GM23248 (cell line): ENCODE measurements around the gene GSDMA. TPM values are rescaled to one million over a fixed set of nuclear protein-coding genes. Genes with fewer than 3 reads are reported as not detected.
"Not testable (repeated sequence)": the region's sequence is repeated elsewhere in the genome, so short reads cannot be mapped to it uniquely, and the experiment has no call there.

ENCODE experiments used
- DNase-seq: peaks from one replicate; pipeline ENCODE4 v3.0.0-alpha.2; 2015
- H2AFZ ChIP-seq: fragments of 200-600 bp; sonication (generic); 2 replicates; pipeline ENCODE4 v1.6.1; 2016; ENCODE audit warnings: antibody characterized with exemption
- H3F3A ChIP-seq: fragments of 200-600 bp; sonication (generic); 2 replicates; pipeline ENCODE4 v1.6.1; 2016; ENCODE audit warnings: mild to moderate bottlenecking, antibody characterized with exemption, mixed run types; ENCODE audit not compliant: insufficient read depth
- H3K27ac ChIP-seq: fragments of 200-600 bp; sonication (generic); 2 replicates; pipeline ENCODE4 v1.5.1; 2016; ENCODE audit warnings: mild to moderate bottlenecking
- H3K27me3 ChIP-seq: fragments of 200-600 bp; sonication (generic); replicated peaks from 2 replicates; pipeline ENCODE4 v1.6.1; 2016; ENCODE audit warnings: mild to moderate bottlenecking; ENCODE audit not compliant: insufficient read depth
- H3K36me3 ChIP-seq: fragments of 200-600 bp; sonication (generic); 2 replicates; pipeline ENCODE4 v1.6.1; 2016; ENCODE audit warnings: low read depth, mild to moderate bottlenecking
- H3K4me1 ChIP-seq: fragments of 200-600 bp; sonication (generic); 2 replicates; pipeline ENCODE4 v1.6.1; 2016; ENCODE audit warnings: mild to moderate bottlenecking; ENCODE audit not compliant: insufficient read depth
- H3K4me2 ChIP-seq: fragments of 200-600 bp; sonication (generic); one replicate; pipeline ENCODE4 v1.6.1; 2016; ENCODE audit warnings: mild to moderate bottlenecking; ENCODE audit not compliant: unreplicated experiment
- H3K4me3 ChIP-seq: fragments of 200-600 bp; sonication (generic); 2 replicates; pipeline ENCODE4 v1.5.1; 2016; ENCODE audit warnings: mild to moderate bottlenecking
- H3K79me2 ChIP-seq: fragments of 200-600 bp; sonication (generic); 2 replicates; pipeline ENCODE4 v1.6.1; 2016; ENCODE audit warnings: mild to moderate bottlenecking; ENCODE audit not compliant: insufficient read depth
- H3K9ac ChIP-seq: fragments of 200-600 bp; sonication (generic); 2 replicates; pipeline ENCODE4 v1.6.1; 2016; ENCODE audit warnings: mild to moderate bottlenecking
- H3K9me2 ChIP-seq: fragments of 200-600 bp; sonication (generic); 2 replicates; pipeline ENCODE4 v1.6.1; 2016; ENCODE audit warnings: mixed run types, mild to moderate bottlenecking, moderate library complexity; ENCODE audit not compliant: insufficient read depth
- H3K9me3 ChIP-seq: fragments of 200-600 bp; sonication (generic); one replicate; pipeline ENCODE4 v1.6.1; 2017; ENCODE audit warnings: low read depth
- H4K20me1 ChIP-seq: fragments of 200-600 bp; sonication (generic); 2 replicates; pipeline ENCODE4 v1.6.0; 2016; ENCODE audit not compliant: insufficient read depth
- EZH2 ChIP-seq: fragments of 200-600 bp; sonication (generic); IDR thresholded peaks from 2 replicates; pipeline ENCODE4 v1.6.1; 2018; ENCODE audit warnings: antibody characterized with exemption, mild to moderate bottlenecking; ENCODE audit not compliant: insufficient read depth, poor library complexity, severe bottlenecking
- EZH2phosphoT487 ChIP-seq: fragments of 200-600 bp; sonication (generic); IDR thresholded peaks from 2 replicates; pipeline ENCODE4 v1.6.1; 2018; ENCODE audit warnings: antibody characterized with exemption, moderate library complexity, mild to moderate bottlenecking, low read depth; ENCODE audit not compliant: insufficient read depth
- WGBS, 2 experiments: methylation state at CpG; one replicate each; pipeline ENCODE4 v1.1.6; 2015 to 2017; ENCODE audit warnings: low lambda C conversion rate in 2 of 2, low coverage in 1 of 2; ENCODE audit errors: missing lambda C conversion rate in 2 of 2; 5-methylcytosine and 5-hydroxymethylcytosine counted together
- in situ Hi-C: fragments of 300-500 bp; cut with MboI; formaldehyde crosslinking; loops from 2 replicates; pipeline ENCODE4 v1.15.0; 2020
- polyA plus RNA-seq: library from polyadenylated mRNA; unstranded; fragments of >200 nt; fragmentation: Nextera tagmentation; extraction: Ambion mirVana; gene quantifications from 2 replicates; pipeline ENCODE4 v1.2.1, GENCODE V29; 2016
- total RNA-seq: library from RNA; depleted of rRNA; stranded (reverse); fragments of >200 nt; shearing (Covaris generic); gene quantifications from 2 replicates; pipeline ENCODE4 v1.2.3, GENCODE V29; 2014

The GSDMA gene
- total and polyA plus RNA-seq, 2 experiments from 2014 or later: 0.21 TPM; not detected in 1

- Histone ChIP-seq H3K79me2 (no peaks in the 10 kb centered on the region), H3K27ac (no peak overlapping the region), H4K20me1 (no peaks in the 10 kb centered on the region), H2AFZ (no peak overlapping the region), H3K27me3 (no peaks in the 10 kb centered on the region), H3K36me3 (no peaks in the 10 kb centered on the region), H3F3A (peaks cover 5% of the 10 kb centered on the region; the same call in 1 of the 2 replicates), H3K4me2 (no peak overlapping the region), H3K9ac (no peak overlapping the region), H3K9me2 (no peaks in the 10 kb centered on the region), H3K4me1 (no peaks in the 10 kb centered on the region), H3K9me3 (no peaks in the 10 kb centered on the region), H3K4me3 (no peak overlapping the region)
- 82 to 83% methylated on average over 9 of the region's 9 CpGs for WGBS, 2 experiments
- TF ChIP-seq EZH2: no peak
- TF ChIP-seq EZH2phosphoT487: no peak
- no peak for DNase-seq
- in situ Hi-C loops: no loop called here
Observed at GRCh38 chr17:40004072-40004471, 41.3 kb downstream of the GSDMA start.

GRCh38 chr17:40004712-40005111, 41.9 kb downstream of the GSDMA start:
- Histone ChIP-seq H3K79me2 (no peaks in the 10 kb centered on the region), H3K36me3 (no peaks in the 10 kb centered on the region), H3F3A (peaks cover 5% of the 10 kb centered on the region; the same call in 1 of the 2 replicates), H4K20me1 (no peaks in the 10 kb centered on the region), H3K9ac (no peak overlapping the region), H3K27me3 (no peaks in the 10 kb centered on the region), H2AFZ (no peak overlapping the region), H3K4me1 (no peaks in the 10 kb centered on the region), H3K9me3 (no peaks in the 10 kb centered on the region), H3K4me3 (no peak overlapping the region), H3K9me2 (no peaks in the 10 kb centered on the region), H3K27ac (no peak overlapping the region), H3K4me2 (no peak overlapping the region)
- DNase-seq: no peak
- WGBS, 2 experiments: 79 to 80% methylated on average over 7 of the region's 7 CpGs
- no peak for TF ChIP-seq EZH2phosphoT487
- no peak for TF ChIP-seq EZH2
- in situ Hi-C loops: no loop called here

GRCh38 chr17:40005520-40005919, 42.7 kb downstream of the GSDMA start:
- no peaks in the 10 kb centered on the region for H3K9me2 ChIP-seq
- no peaks in the 10 kb centered on the region for H3K36me3 ChIP-seq
- H3K4me3 ChIP-seq: no peak overlapping the region
- H3K9ac ChIP-seq: no peak overlapping the region
- H3K4me2 ChIP-seq: no peak overlapping the region
- TF ChIP-seq EZH2: no peak
- TF ChIP-seq EZH2phosphoT487: no peak
- DNase-seq: no peak
- H4K20me1 ChIP-seq: no peaks in the 10 kb centered on the region
- no peaks in the 10 kb centered on the region for H3K9me3 ChIP-seq
- peaks cover 2% of the 10 kb centered on the region; the same call in 1 of the 2 replicates for H3F3A ChIP-seq
- 74 to 75% methylated on average over 6 of the region's 6 CpGs for WGBS, 2 experiments
- no peaks in the 10 kb centered on the region for H3K4me1 ChIP-seq
- H2AFZ ChIP-seq: no peak overlapping the region
- H3K79me2 ChIP-seq: no peaks in the 10 kb centered on the region
- no peaks in the 10 kb centered on the region for H3K27me3 ChIP-seq
- H3K27ac ChIP-seq: no peak overlapping the region
- in situ Hi-C loops: no loop called here

- H3K9ac ChIP-seq: not testable (repeated sequence)
Observed at GRCh38 chr17:40010946-40011500, 48.2 kb downstream of the GSDMA start.

GRCh38 chr17:40012017-40012647, 49.3 kb downstream of the GSDMA start:
- H2AFZ ChIP-seq, H3K79me2 ChIP-seq, DNase-seq, in situ Hi-C loops, H3K9me3 ChIP-seq, H3K4me3 ChIP-seq, H3K4me1 ChIP-seq, H3K9ac ChIP-seq, H3K4me2 ChIP-seq, H3K27ac ChIP-seq, H3K36me3 ChIP-seq, H3K9me2 ChIP-seq, H4K20me1 ChIP-seq, H3K27me3 ChIP-seq, H3F3A ChIP-seq: not testable (repeated sequence)
- WGBS, 2 experiments: 83% methylated on average over 22 of the region's 22 CpGs

More at GRCh38 chr17:40010946-40011500, 48.2 kb downstream of the GSDMA start:
- in situ Hi-C loops, H3K27me3 ChIP-seq, H3F3A ChIP-seq, H4K20me1 ChIP-seq, H3K27ac ChIP-seq, H3K4me2 ChIP-seq, H3K79me2 ChIP-seq, H3K4me1 ChIP-seq, H3K9me2 ChIP-seq, H2AFZ ChIP-seq, H3K36me3 ChIP-seq, DNase-seq, H3K4me3 ChIP-seq, H3K9me3 ChIP-seq: not testable (repeated sequence)
- 89 to 96% methylated on average over 13 to 34 of the region's 38 CpGs for WGBS, 2 experiments
